PC-9 (cell line): ENCODE results near the gene LIPN. TPM values are rescaled to one million over a fixed set of nuclear protein-coding genes. Genes with fewer than 3 reads are reported as not detected.

Experiments
- BruUV-seq: library from RNA; stranded (reverse); fragments of 400-500 nt; replicated peaks from 2 replicates; lab custom pipeline; 2021; lab: Mats Ljungman, UMichigan
- CTCF ChIA-PET: fragments of 300-600 bp; sonication (Branson Sonifier 250); formaldehyde crosslinking; loops from one replicate; lab custom pipeline; 2022; ENCODE audit warnings: antibody characterized with exemption; lab: Charles Lee
- POLR2A ChIA-PET: fragments of 300-600 bp; sonication (Branson Sonifier 250); formaldehyde crosslinking; loops from one replicate; lab custom pipeline; 2022; ENCODE audit warnings: antibody characterized with exemption; ENCODE audit not compliant: unreplicated experiment; lab: Charles Lee
- DNase-seq, 2 experiments: peaks; one replicate each; pipeline versions ENCODE4 v3.0.0 to v3.0.0-alpha.2; 2015 to 2022; ENCODE audit warnings: mixed read lengths in 1 of 2
- H2AFZ ChIP-seq: fragments of 200-600 bp; sonication (generic); 2 replicates; pipeline ENCODE4 v1.8.1; 2017; ENCODE audit warnings: antibody characterized with exemption
- H3F3A ChIP-seq: fragments of 200-600 bp; sonication (generic); 2 replicates; pipeline ENCODE4 v1.8.1; 2017; ENCODE audit warnings: antibody characterized with exemption, mild to moderate bottlenecking, low read depth; ENCODE audit not compliant: insufficient read depth
- H3K27ac ChIP-seq: fragments of 200-600 bp; sonication (generic); 2 replicates; pipeline ENCODE4 v1.6.1; 2016; ENCODE audit warnings: mixed run types
- H3K27me3 ChIP-seq: fragments of 200-600 bp; sonication (generic); 2 replicates; pipeline ENCODE4 v1.6.1; 2016; ENCODE audit warnings: low read depth, mixed run types; ENCODE audit not compliant: insufficient read depth
- H3K36me3 ChIP-seq: fragments of 200-600 bp; sonication (generic); 2 replicates; pipeline ENCODE4 v1.6.1; 2016; ENCODE audit warnings: low read depth, mixed run types
- H3K4me1 ChIP-seq: fragments of 200-600 bp; sonication (generic); replicated peaks from 2 replicates; pipeline ENCODE4 v1.6.1; 2016; ENCODE audit warnings: mixed run types; ENCODE audit not compliant: insufficient read depth
- H3K4me2 ChIP-seq: fragments of 200-600 bp; sonication (generic); 2 replicates; pipeline ENCODE4 v1.6.1; 2017; ENCODE audit warnings: mixed run types
- H3K4me3 ChIP-seq: fragments of 200-600 bp; sonication (generic); 2 replicates; pipeline ENCODE4 v1.6.1; 2016; ENCODE audit warnings: mixed run types
- H3K79me2 ChIP-seq: fragments of 200-600 bp; sonication (generic); 2 replicates; pipeline ENCODE4 v1.6.1; 2017; ENCODE audit warnings: low read depth, mixed run types
- H3K9me2 ChIP-seq: fragments of 200-600 bp; sonication (generic); 2 replicates; pipeline ENCODE4 v1.8.1; 2017; ENCODE audit warnings: mild to moderate bottlenecking; ENCODE audit not compliant: insufficient read depth
- H3K9me3 ChIP-seq: fragments of 200-600 bp; sonication (generic); 2 replicates; pipeline ENCODE4 v1.8.1; 2016; ENCODE audit warnings: low read depth; ENCODE audit not compliant: insufficient read depth
- H4K20me1 ChIP-seq: fragments of 200-600 bp; sonication (generic); 2 replicates; pipeline ENCODE4 v1.8.1; 2017; ENCODE audit not compliant: insufficient read depth
- EZH2 ChIP-seq: fragments of 200-600 bp; sonication (generic); IDR thresholded peaks from 2 replicates; pipeline ENCODE4 v1.8.0; 2017; ENCODE audit warnings: antibody characterized with exemption, low read depth
- intact Hi-C: fragments of 100-400 bp; cut with micrococcal nuclease; formaldehyde crosslinking; loops from one replicate; pipeline ENCODE4 v1.10.0; 2022; ENCODE audit not compliant: unreplicated experiment
- total RNA-seq: library from RNA; stranded (reverse); gene quantifications from 2 replicates; pipeline ENCODE4 v1.2.3, GENCODE V29; 2021
- TF ChIP-seq, protein P1 (sequence below): fragments of 200-600 bp; sonication (generic); conservative IDR thresholded peaks from 2 replicates; pipeline ENCODE4 v1.6.1; 2017; ENCODE audit warnings: mixed run types, antibody characterized with exemption, mild to moderate bottlenecking, moderate library complexity

LIPN gene
- total RNA-seq, 1 experiment from 2014 or later = not detected

DNA sequence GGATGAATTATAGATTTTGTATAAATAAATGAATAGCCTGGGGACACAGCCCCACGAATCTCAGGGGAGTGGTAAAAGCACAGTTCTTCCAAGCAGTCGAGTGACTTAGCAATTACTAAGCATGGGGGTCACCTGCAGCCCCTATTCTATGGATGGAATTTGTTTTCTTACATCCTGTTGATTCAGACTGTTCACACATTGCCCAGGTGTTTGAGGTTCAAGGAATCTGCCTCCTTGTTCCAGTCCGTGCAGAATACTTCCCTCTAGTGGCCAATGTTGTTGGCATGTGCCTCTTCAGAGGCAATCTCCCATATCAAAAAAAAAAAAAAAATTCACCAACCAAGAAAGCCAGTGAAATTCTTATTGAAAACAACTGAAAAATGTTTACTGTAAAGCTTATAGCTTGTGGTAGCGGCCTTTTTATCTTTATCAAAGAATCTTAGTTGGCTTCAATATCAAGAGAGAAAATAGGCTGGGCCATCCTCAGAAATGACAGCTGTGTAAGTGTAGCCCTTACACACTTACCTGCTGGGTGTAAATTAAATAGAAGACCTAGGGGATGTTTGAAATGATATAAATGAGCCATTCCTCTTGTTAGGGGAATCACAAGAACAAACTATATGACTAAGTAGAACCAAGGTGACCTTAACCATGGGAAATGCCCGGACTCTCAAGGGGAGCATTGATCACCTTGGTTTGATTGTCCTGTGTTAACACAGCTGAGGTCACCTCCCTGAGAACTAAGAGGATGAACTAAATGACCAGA lies 50.6 kb downstream of the LIPN start:
- BruUV-seq = no TSS peak
- TF ChIP-seq, protein P1, sequence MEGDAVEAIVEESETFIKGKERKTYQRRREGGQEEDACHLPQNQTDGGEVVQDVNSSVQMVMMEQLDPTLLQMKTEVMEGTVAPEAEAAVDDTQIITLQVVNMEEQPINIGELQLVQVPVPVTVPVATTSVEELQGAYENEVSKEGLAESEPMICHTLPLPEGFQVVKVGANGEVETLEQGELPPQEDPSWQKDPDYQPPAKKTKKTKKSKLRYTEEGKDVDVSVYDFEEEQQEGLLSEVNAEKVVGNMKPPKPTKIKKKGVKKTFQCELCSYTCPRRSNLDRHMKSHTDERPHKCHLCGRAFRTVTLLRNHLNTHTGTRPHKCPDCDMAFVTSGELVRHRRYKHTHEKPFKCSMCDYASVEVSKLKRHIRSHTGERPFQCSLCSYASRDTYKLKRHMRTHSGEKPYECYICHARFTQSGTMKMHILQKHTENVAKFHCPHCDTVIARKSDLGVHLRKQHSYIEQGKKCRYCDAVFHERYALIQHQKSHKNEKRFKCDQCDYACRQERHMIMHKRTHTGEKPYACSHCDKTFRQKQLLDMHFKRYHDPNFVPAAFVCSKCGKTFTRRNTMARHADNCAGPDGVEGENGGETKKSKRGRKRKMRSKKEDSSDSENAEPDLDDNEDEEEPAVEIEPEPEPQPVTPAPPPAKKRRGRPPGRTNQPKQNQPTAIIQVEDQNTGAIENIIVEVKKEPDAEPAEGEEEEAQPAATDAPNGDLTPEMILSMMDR = peak; percentile 70
- no peak for TF ChIP-seq EZH2
- no peak overlapping the region for H3K27ac ChIP-seq
- no peaks in the 10 kb centered on the region for H3K36me3 ChIP-seq
- H3K9me2 ChIP-seq = no peaks in the 10 kb centered on the region
- ChIA-PET CTCF (interaction anchor here (0.6 to 0.7 kb wide), 6 partner anchors 36 to 770 kb away, joined by 3 to 7 read pairs (median 5); no protein-coding TSS in a partner anchor), POLR2A (no interaction called here)
- peak; percentile 22 to 60 for DNase-seq
- no peaks in the 10 kb centered on the region for H3K27me3 ChIP-seq
- H3K9me3 ChIP-seq = no peaks in the 10 kb centered on the region
- intact Hi-C loops = loop anchor here (1.0 kb wide), 2 partner anchors 122 to 245 kb away; no protein-coding TSS in a partner anchor
- H3K4me3 ChIP-seq = no peak overlapping the region
- no peaks in the 10 kb centered on the region for H3K79me2 ChIP-seq
- H4K20me1 ChIP-seq = no peaks in the 10 kb centered on the region
- H3K4me1 ChIP-seq = no peaks in the 10 kb centered on the region; the same call in 1 of the 2 replicates
- H3F3A ChIP-seq = no peaks in the 10 kb centered on the region
- H3K4me2 ChIP-seq = peak overlapping the region; percentile 26; the same call in 1 of the 2 replicates
- no peak overlapping the region for H2AFZ ChIP-seq

DNA sequence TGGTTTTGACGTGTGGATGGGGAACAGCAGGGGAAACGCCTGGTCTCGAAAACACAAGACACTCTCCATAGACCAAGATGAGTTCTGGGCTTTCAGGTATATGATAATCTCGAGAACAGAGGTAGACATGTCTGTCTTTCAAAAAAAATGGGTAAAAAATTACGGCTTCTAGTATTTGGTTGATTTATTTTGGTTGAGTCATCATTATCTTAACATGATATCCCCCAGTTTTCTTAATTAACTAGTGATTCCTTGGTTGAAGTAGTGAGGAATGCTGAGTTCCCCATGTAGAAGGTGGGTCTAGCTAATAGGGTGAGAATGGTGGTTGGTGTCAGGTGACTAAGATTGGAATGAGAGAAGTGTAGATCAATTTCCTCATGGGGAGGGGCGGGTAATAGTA lies 53.4 kb downstream of the LIPN start:
- Histone ChIP-seq H3K36me3 (no peaks in the 10 kb centered on the region), H3K4me3 (no peak overlapping the region), H2AFZ (no peak overlapping the region), H3K4me2 (no peak overlapping the region), H3K9me2 (no peaks in the 10 kb centered on the region), H3K9me3 (no peaks in the 10 kb centered on the region), H3K4me1 (no peaks in the 10 kb centered on the region; the same call in 1 of the 2 replicates), H3F3A (no peaks in the 10 kb centered on the region), H3K27ac (no peak overlapping the region), H4K20me1 (no peaks in the 10 kb centered on the region), H3K79me2 (no peaks in the 10 kb centered on the region), H3K27me3 (no peaks in the 10 kb centered on the region)
- POLR2A ChIA-PET = no interaction called here
- no peak for TF ChIP-seq EZH2
- CTCF ChIA-PET = no interaction called here
- intact Hi-C loops = no loop called here
- DNase-seq = no peak
- no TSS peak for BruUV-seq

DNA sequence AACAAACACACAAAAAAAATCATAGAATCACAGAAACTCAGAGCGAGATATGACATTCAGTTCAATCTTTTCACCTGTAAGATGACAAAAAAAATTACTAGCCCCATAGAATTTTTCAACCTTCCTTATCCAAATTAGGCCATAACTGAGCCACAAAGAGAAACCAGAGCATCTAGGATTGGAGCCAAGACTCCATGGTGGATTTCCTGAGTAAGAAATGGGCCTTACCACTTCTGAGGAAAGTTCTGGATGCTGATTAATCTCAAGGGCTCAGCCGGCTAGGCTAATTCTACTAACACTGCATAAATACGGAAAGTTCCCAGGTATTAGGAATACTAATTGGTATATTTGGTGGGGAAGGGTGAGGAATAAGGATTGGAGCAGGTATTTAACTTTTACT lies 59.5 kb downstream of the LIPN start:
- Histone ChIP-seq H2AFZ (no peak overlapping the region), H3K4me1 (no peaks in the 10 kb centered on the region), H3K27ac (no peak overlapping the region), H3F3A (no peaks in the 10 kb centered on the region), H3K4me3 (no peak overlapping the region), H3K4me2 (no peak overlapping the region), H4K20me1 (no peaks in the 10 kb centered on the region), H3K9me3 (no peaks in the 10 kb centered on the region), H3K27me3 (no peaks in the 10 kb centered on the region), H3K9me2 (no peaks in the 10 kb centered on the region), H3K36me3 (no peaks in the 10 kb centered on the region), H3K79me2 (no peaks in the 10 kb centered on the region)
- DNase-seq = no peak
- intact Hi-C loops = no loop called here
- CTCF ChIA-PET = no interaction called here
- TF ChIP-seq, protein P1 = no peak
- no peak for TF ChIP-seq EZH2
- POLR2A ChIA-PET = no interaction called here
- no TSS peak for BruUV-seq
